ENCODE data around the gene HNMT.
"Not testable (repeated sequence)": the region's sequence is repeated elsewhere in the genome, so short reads cannot be mapped to it uniquely, and the experiment has no call there.

HNMT gene

GRCh38 chr2:137964066-137964858, at the start of gene HNMT:
TSS of gene HNMT (plus strand) at chr2:137964473. CDS start at chr2:137964492, 19 bp downstream.
- no peak for DNase-seq (ENCODE audit: low read depth)

DNA sequence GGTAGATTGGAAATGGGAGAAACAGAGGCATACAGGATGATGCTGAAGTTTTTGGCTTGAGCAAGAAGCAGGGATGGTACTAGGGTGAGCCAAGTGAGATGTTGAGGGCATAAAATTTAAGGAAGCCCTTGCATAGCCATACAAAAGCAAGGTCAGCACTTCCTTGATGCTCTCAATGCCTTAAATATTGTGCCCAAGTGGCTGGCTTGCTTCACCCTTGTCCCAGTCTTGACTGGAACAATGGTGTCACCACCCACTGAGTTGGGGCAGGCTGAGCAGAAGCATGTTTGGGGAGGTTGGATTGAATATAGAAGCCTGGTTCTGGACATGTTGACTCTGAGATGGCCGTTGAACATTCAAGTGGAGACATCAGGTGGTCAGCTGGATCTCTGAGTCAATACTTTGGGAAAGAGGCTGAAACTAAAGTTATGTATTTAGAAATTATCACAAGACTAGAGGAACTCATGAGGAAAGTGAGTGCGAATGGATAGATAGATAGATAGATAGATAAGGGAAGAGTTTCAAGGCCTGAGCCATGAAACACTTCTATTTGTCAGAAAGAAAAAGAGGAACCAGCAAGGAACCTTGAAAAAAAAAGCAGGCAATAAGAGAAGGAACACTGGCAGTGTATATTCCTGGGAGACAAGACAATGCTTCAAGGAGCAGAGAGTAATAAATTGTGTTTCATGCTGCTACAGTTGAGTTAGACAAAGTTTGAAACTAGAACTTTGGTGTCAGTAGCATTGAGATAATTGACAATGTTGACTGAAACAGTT, 43.0 kb upstream of the HNMT start:
- no peak for DNase-seq (ENCODE audit: low read depth)

DNA sequence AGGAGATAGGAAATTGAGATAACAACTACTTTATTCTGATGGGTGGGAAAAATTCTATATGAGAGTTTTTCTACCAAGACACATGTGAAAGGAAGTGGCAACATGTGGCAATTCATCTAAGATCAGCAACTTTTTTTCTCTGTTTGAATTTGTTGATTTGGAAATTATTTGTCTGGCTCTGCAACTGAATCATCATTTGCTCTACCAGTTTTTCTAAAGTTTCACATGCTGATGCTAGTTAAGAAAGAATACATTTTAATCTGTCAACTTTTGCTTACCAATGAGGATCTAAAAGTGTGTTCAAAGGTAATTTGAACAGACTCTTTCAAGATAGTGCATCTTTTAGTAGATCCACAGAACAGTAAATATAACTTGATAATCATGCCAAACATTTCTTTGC, 42.1 kb upstream of the HNMT start:
- not testable (repeated sequence) for DNase-seq (ENCODE audit: low read depth)

DNA sequence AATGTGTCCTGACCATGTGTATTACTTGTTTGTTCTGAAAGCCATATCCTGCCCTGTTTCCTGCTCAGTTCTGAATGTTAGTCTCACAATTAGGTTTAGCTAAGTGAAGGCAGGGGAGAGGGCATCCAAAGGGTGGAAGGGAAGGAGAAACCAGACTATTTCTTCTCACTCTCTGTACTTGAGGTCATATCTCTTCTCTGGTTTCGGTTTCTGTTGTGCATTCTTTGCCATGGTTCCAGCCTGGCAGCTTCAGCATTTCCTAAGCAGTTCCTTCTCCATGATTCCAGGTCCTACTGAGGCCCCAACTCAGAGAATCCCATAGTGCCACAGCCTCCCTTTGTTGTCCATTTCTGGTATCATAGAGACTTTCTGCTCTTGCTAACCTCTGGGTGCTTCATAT, 40.3 kb upstream of the HNMT start:
- DNase-seq (ENCODE audit: low read depth), result no peak

DNA sequence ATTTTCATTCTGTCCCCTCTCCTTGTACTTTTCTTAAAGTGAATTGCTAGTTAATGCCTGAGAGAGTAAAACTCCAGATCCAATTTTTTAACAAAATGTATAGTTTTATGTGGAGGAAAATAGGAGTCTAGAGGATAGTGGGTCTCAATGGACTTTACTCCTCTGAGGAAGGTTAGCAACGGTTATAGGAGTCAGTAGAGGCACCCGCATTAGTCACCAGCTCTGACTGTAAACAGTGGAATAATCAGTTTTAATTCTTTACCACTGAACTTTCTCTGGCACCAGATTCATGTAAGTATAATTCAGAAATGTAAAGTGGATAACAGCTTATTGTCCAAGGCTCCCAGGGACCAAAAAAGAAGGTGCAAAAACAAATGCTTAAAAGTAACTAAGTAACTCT, 38.7 kb upstream of the HNMT start:
- no peak for DNase-seq (ENCODE audit: low read depth)

- no peak for DNase-seq (ENCODE audit: low read depth)
These were observed 36.4 kb upstream of the HNMT start for GRCh38 chr2:137927846-137928245.

- no peak for DNase-seq (ENCODE audit: low read depth)
These were observed 35.4 kb upstream of the HNMT start for GRCh38 chr2:137928547-137929518.

DNA sequence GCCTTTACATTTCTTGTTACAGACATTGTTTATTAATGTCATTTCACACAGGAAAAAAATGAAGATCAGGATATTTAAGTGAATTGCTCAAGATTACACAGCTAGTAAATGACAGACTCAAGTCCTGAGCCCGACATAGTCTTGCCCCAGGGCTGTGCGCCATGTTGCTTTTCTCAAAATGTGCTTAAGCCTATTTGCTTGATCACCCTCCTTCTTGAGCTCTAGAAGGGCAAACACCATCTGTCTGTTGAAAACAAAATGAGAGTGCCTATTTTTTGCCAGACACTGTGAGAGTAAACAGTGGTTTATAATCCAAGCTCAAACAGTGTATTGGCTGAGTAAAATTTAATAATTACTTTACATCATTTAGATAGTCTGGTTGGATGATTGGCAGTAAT, 34.8 kb upstream of the HNMT start:
- no peak for DNase-seq (ENCODE audit: low read depth)

DNA sequence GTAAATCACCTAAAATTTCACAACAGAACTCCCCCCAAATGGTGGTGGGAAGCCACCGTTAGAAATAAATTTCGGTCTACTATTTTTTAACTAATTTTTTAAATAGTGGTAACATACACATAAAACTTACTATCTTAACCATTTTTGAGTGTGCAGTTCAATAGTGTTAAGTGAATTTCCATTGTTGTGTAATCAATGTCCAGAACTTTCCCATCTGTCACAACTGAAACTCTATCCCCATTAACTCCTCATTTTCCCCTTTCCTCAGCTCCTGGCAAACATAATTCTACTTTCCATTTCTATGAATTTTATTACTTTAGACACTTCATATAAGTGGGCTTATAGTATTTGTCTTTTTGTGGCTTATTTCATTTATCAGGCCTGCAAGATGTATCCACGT, 34.1 kb upstream of the HNMT start:
- no peak for DNase-seq (ENCODE audit: low read depth)

- DNase-seq (ENCODE audit: low read depth), result no peak
These were observed 28.7 kb upstream of the HNMT start for GRCh38 chr2:137935591-137935990.

- no peak for DNase-seq (ENCODE audit: low read depth)
These were observed 27.0 kb upstream of the HNMT start for GRCh38 chr2:137937246-137937645.

DNA sequence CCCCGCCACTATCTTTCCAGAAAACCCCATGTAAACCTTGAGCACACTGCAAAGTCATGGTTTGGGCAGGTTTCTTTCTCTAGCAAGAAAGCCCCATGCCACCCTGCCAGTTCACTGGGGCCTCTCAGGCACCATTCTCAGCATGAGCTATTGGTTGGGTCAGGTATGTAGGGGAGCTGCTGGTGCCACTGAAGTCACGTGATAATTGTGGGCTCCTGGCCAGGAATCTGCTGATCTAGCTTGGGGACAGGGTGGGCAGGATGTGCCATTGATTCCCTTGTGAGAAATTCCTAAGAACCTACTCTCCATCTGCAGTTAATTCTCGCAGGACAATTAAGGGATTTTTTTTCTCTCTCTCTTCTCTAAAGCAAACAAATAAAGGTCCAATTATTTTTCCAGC, 26.5 kb upstream of the HNMT start:
- DNase-seq (ENCODE audit: low read depth), result no peak

- DNase-seq (ENCODE audit: low read depth), result no peak
These were observed 26.1 kb upstream of the HNMT start for GRCh38 chr2:137938204-137938603.

GRCh38 chr2:137939026-137939425, 25.2 kb upstream of the HNMT start:
- no peak for DNase-seq (ENCODE audit: low read depth)

DNA sequence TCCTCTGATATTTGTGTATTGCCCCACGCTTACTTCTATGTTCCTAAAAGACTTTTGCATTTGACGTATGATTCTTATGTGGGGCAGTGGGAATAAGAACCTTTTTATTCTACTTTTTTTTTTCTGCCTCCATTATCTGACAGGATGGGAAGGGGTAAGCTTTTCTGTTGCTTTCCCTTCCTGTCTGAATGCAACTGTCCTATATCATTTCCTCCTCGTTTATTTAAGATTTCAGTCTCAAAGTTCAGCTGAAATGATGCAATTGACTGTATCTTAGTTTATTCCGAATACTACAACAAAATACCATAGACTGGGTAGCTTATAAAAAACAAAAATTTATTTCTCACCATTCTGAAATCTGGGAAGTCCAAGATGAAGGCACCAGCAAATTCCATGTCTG, 24.1 kb upstream of the HNMT start:
- no peak for DNase-seq (ENCODE audit: low read depth)

DNA sequence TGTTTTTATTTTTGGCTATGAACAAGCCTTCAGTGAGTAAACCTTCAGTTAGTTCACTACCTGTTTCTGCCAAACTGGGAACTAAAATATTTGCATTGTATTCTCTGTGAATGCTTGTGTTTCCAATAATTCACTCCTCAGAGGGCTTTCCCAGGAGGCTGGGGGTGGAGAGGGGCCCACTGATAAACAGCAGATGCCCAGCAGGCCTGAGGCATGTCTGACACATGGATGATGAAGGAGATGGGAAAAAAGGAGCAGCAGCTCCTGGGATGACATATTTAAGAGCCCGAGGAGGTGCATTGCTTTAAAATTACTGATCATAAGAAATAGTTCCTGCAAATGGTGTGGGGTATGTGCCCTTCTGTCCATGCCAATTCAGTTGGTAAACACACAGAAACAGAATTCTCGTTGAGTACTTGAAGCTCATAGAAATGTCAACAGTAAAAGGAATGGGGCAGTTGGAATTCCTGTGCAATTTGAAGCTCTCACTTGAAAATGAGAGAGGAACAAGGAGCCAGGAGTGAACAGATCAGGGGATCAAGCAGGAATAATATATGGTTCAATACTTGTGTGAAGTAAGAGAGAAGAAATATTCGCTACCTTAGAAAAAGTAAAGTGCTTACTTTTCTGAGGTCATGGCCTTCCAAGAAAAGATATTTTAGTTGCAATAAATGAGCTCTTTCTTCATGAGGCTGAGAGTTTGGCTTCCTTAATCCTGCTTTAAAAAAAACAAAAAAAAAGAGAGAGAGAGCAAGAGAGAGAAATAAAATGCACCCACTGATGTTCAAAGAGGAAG, 22.0 kb upstream of the HNMT start:
- DNase-seq (ENCODE audit: low read depth), result no peak

DNA sequence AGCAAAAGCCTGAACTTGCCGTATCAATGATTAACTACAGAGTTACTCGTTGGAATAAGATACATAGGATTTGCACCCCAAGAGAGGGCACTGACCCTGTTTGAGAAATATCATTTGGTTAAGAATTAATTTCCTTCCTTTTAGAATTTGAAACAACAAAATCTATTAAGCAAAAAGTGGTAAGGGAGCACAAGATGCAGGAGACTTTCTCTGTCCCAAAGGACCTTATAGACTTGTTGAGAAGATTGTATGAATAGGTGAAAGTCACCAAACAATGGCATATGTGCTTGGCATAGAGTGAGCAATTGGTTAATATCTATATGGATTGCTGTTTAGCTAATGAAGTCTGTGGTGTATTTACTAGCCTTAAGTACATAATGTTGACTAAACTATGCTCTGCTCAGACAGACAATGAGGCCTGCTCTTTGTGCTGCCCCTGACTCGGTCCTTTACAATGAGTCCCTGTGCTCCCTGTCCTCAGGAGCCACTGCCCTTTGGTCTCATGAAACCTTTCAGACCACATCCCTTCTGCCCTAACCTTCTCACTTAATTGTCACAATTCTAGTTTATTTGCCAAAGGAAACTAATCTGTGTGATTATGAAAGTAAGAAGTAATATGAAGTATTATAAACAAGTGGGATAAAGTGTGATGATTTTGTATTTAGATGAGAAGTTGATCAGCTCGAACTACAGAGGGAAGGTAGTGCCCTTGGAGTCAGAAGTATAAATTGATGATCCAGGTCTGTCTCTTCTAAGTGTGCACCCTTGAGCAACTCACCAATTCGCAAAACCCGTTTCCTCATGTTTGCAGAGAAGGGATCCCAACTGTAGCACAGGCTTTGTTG, 21.2 kb upstream of the HNMT start:
- DNase-seq (ENCODE audit: low read depth), result no peak

DNA sequence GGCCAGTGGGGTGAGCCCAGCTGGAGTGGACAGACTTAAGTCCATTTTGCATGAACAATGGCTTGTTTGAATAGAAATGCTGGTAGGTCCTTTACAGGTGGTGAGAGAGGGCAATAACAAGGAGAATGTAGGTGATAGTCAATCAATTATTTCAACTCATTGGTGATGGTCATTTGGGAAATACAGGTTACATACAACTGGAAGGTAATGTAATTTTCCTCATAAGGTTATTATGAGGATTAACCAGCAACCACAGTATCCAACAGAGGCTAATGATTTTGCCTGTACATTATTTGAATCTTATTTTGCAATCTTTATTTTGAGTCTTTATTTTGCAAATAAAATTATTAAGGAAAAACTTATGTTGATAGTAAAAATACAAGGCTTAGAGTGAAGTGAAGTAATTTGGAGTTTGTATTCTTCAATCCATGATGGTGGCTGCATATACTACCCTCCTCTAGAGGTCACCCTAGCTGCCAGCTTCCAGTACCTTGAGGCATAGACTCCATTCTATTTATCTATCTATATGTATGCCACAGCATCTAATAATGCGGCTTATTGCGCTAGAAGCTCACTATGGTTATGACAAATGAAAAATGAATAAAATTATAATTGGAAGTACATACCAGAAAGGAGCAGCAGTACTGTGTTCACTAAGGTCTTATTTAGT, 20.5 kb upstream of the HNMT start:
- DNase-seq (ENCODE audit: low read depth), result no peak

- DNase-seq (ENCODE audit: low read depth), result no peak
These were observed 19.6 kb upstream of the HNMT start for GRCh38 chr2:137944714-137945113.

DNA sequence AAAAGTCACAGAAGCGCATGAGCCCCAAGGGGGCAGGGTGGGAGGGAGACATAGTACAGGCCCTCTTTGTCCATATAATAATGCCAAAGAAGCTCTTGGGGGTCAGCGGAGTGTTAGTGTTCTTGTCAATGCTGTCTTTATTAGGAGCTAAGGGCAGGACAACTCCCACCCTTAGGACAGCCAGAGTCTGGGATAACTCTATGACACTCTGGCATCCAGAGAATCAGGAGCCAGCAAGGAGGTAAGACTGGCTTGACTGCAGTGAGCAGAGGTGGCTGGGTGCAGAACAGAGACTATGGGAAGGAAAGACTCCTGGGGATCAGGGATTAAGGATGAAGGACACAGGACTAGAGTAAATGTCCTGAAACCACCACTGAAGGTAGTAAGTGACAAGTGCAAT, 19.0 kb upstream of the HNMT start:
- no peak for DNase-seq (ENCODE audit: low read depth)

All from stimulated activated CD8-positive, alpha-beta memory T cell treated with anti-CD3 and anti-CD28 coated beads, Interleukin-4, amount 100 ng/mL, for 24 hours (primary cell).